Liver (tissue), 9 donors: ENCODE results near the gene GPR22. TPM values are rescaled to one million over a fixed set of nuclear protein-coding genes. Genes with fewer than 3 reads are reported as not detected.

Source experiments
- DNase-seq: peaks from one replicate; pipeline ENCODE4 v3.0.0-alpha.2; 2017; ENCODE audit warnings: low spot score
- H3K27ac ChIP-seq, 2 donors: one replicate each; pipeline ENCODE4 v1.7.0; 2013; ENCODE audit warnings: inconsistent platforms in 2 of 2, low read length in 2 of 2, control low read depth in 1 of 2, low read depth in 1 of 2, mild to moderate bottlenecking in 1 of 2
- H3K27me3 ChIP-seq, 4 donors: one replicate each; pipeline versions ENCODE4 v1.6.1 to v1.7.0; 2013; ENCODE audit warnings: low read length in 3 of 4, inconsistent platforms in 1 of 4, mild to moderate bottlenecking in 1 of 4, moderate library complexity in 1 of 4; ENCODE audit not compliant: control insufficient read depth in 4 of 4, insufficient read depth in 4 of 4
- H3K36me3 ChIP-seq, 4 donors: one replicate each; pipeline versions ENCODE4 v1.6.1 to v1.7.0; 2013; ENCODE audit warnings: low read length in 3 of 4, mild to moderate bottlenecking in 3 of 4, low read depth in 1 of 4, moderate library complexity in 1 of 4; ENCODE audit not compliant: control insufficient read depth in 4 of 4, insufficient read depth in 3 of 4
- H3K4me1 ChIP-seq, 4 donors: one replicate each; pipeline versions ENCODE4 v1.6.1 to v1.7.0; 2013; ENCODE audit warnings: low read length in 3 of 4, mild to moderate bottlenecking in 3 of 4, moderate library complexity in 1 of 4; ENCODE audit not compliant: control insufficient read depth in 4 of 4, insufficient read depth in 4 of 4
- H3K4me3 ChIP-seq, 3 donors: one replicate each; pipeline versions ENCODE4 v1.6.1 to v1.7.0; 2013; ENCODE audit warnings: low read length in 3 of 3, control low read depth in 1 of 3, low read depth in 1 of 3, mild to moderate bottlenecking in 1 of 3
- H3K9ac ChIP-seq, 2 donors: one replicate each; pipeline ENCODE4 v1.7.0; 2013; ENCODE audit warnings: low read length in 2 of 2, mild to moderate bottlenecking in 2 of 2, moderate library complexity in 2 of 2, control low read depth in 1 of 2, low read depth in 1 of 2
- H3K9me3 ChIP-seq, 4 donors: one replicate each; pipeline versions ENCODE4 v1.6.1 to v1.7.0; 2013; ENCODE audit warnings: low read length in 3 of 4; ENCODE audit not compliant: control insufficient read depth in 4 of 4
- EGR1 ChIP-seq, 2 donors: IDR thresholded peaks; 2 replicates each; pipeline ENCODE4 v1.6.1; 2016 to 2018; ENCODE audit warnings: antibody characterized with exemption in 2 of 2, low read depth in 2 of 2
- FOXA1 ChIP-seq: IDR thresholded peaks from 2 replicates; pipeline ENCODE4 v1.6.1; 2016; ENCODE audit warnings: antibody characterized with exemption
- FOXA2 ChIP-seq: IDR thresholded peaks from 2 replicates; pipeline ENCODE4 v1.6.1; 2016; ENCODE audit warnings: antibody characterized with exemption
- GABPA ChIP-seq, 2 donors: IDR thresholded peaks in 1 of 2; conservative IDR thresholded peaks in 1 of 2; 2 replicates each; pipeline ENCODE4 v1.6.1; 2016; ENCODE audit warnings: antibody characterized with exemption in 2 of 2, mild to moderate bottlenecking in 1 of 2, moderate library complexity in 1 of 2
- HNF4A ChIP-seq, 2 donors: conservative IDR thresholded peaks; 2 replicates each; pipeline ENCODE4 v1.6.1; 2016; ENCODE audit warnings: antibody characterized with exemption in 2 of 2, mild to moderate bottlenecking in 2 of 2
- HNF4G ChIP-seq: IDR thresholded peaks from 2 replicates; pipeline ENCODE4 v1.6.1; 2016; ENCODE audit warnings: antibody characterized with exemption
- JUND ChIP-seq, 2 donors: IDR thresholded peaks; 2 replicates each; pipeline ENCODE4 v1.6.1; 2016; ENCODE audit warnings: antibody characterized with exemption in 2 of 2
- NR2F2 ChIP-seq: IDR thresholded peaks from 2 replicates; pipeline ENCODE4 v1.6.1; 2016; ENCODE audit warnings: antibody characterized with exemption
- RAD21 ChIP-seq, 2 donors: IDR thresholded peaks; 2 replicates each; pipeline ENCODE4 v1.6.1; 2016; ENCODE audit warnings: antibody characterized with exemption in 2 of 2, mild to moderate bottlenecking in 2 of 2
- RXRA ChIP-seq, 2 donors: IDR thresholded peaks; 2 replicates each; pipeline ENCODE4 v1.6.1; 2017 to 2018; ENCODE audit warnings: antibody characterized with exemption in 2 of 2, mild to moderate bottlenecking in 1 of 2
- SP1 ChIP-seq: IDR thresholded peaks from 2 replicates; pipeline ENCODE4 v1.6.1; 2018; ENCODE audit warnings: antibody characterized with exemption, mild to moderate bottlenecking
- TAF1 ChIP-seq: conservative IDR thresholded peaks from 2 replicates; pipeline ENCODE4 v1.6.1; 2016; ENCODE audit warnings: antibody characterized with exemption, mild to moderate bottlenecking
- WGBS: extraction: QIAGEN DNeasy Blood & Tissue Kit; methylation state at CpG from one replicate; pipeline ENCODE4 v1.1.7; 2013; 5-methylcytosine and 5-hydroxymethylcytosine counted together
- polyA plus RNA-seq, 2 donors: library from polyadenylated mRNA; stranded (reverse) in 1 of 2; unstranded in 1 of 2; fragments of 200-250 nt in 1 of 2; fragments of >200 nt in 1 of 2; fragmentation: Nextera tagmentation in 1 of 2; extraction: Ambion mirVana in 1 of 2; gene quantifications; one replicate each; pipeline versions ENCODE4 v1.2.1 to v1.2.3, GENCODE V29; 2013 to 2015
- total RNA-seq, 2 donors: library from RNA; depleted of rRNA; stranded (reverse); fragments of >200 nt; gene quantifications; one replicate each; pipeline ENCODE4 v1.2.3, GENCODE V29; 2014
- TF ChIP-seq, protein P1 (sequence below): IDR thresholded peaks from 2 replicates; pipeline ENCODE4 v1.6.1; 2016; ENCODE audit warnings: antibody characterized with exemption, mild to moderate bottlenecking
- TF ChIP-seq, protein P2 (sequence below): fragments of 150-350 bp; IDR thresholded peaks from 2 replicates; pipeline ENCODE4 v1.5.1; 2017; ENCODE audit warnings: improper control_type of control experiment, low read depth, low read length; ENCODE audit not compliant: missing input control
- TF ChIP-seq, protein P3 (sequence below): IDR thresholded peaks from 2 replicates; pipeline ENCODE4 v1.6.1; 2016; ENCODE audit warnings: antibody characterized with exemption
- TF ChIP-seq, protein P4 (sequence below): IDR thresholded peaks from 2 replicates; pipeline ENCODE4 v1.6.1; 2016; ENCODE audit warnings: antibody characterized with exemption
- TF ChIP-seq, protein P5 (sequence below): IDR thresholded peaks from 2 replicates; pipeline ENCODE4 v1.6.1; 2016; ENCODE audit warnings: antibody characterized with exemption
- donor health status: healthy.
- donor health status: healthy.
- donor health status: healthy.
- donor health status: healthy.
- donor health status: healthy.

Gene GPR22
- total and polyA plus RNA-seq, 4 donors: 2.1 TPM; not detected in 3

DNA sequence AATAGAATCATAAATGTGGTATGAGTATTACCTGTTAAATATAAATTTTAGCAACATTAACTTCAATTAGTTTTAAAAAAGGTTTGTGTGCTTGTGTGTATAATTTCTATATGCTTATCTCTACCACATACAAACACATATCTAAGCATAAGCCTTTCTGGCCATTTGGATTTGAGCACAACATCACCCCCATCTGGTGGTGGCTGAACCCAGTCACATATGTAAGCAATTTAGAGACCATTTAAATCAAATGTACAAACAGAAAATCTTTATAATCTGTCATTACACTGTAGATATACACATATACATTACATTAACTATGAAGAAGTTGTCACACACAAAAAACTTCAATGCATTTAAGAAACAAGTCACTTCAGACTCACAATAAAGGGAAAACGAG is 31.7 kb downstream of the GPR22 start:
- Histone ChIP-seq H3K4me3 (no peak overlapping the region), H3K27me3 (no peaks in the 10 kb centered on the region), H3K4me1 (peaks cover 0 to 3% (median 1%) of the 10 kb centered on the region in 4 donors), H3K27ac (no peak overlapping the region), H3K9me3 (no peaks in the 10 kb centered on the region), H3K36me3 (no peaks in the 10 kb centered on the region), H3K9ac (no peak overlapping the region)
- no peak for TF ChIP-seq TAF1
- TF ChIP-seq JUND (IDR thresholded peaks at IDR 0.05): no peak
- no peak for TF ChIP-seq EGR1 (IDR thresholded peaks at IDR 0.05; ENCODE audit: low read depth in 2 of 2)
- TF ChIP-seq HNF4G: no peak
- TF ChIP-seq RAD21 (IDR thresholded peaks at IDR 0.05): peak; percentile 48 to 69
- TF ChIP-seq HNF4A (conservative IDR thresholded peaks at IDR 0.05): no peak
- no peak for TF ChIP-seq SP1
- DNase-seq: no peak
- 93% methylated on average over 1 of the region's 1 CpG for WGBS

DNA sequence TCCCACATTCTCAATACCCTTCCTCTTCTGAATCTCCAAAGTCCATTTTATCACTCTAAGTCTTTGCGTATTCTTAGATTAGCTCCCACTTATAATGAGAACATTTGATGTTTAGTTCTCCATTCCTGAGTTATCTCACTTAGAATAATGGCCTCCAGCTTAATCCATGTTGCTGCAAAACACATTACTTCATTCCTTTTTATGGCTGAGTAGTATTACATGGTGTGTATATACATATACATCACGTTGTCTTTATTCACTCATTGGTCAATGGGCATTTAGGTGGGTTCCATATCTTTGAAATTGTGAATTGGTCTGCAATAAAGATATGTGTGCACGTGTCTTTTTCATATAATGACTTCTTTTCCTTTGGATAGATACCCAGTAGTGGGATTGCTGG is 32.3 kb downstream of the GPR22 start:
- 96% methylated on average over 3 of the region's 3 CpGs for WGBS
- no peaks in the 10 kb centered on the region for H3K36me3 ChIP-seq
- no peak overlapping the region for H3K9ac ChIP-seq
- TF ChIP-seq FOXA2 (no peak), TAF1 (no peak), RXRA (IDR thresholded peaks at IDR 0.05) (no peak), SP1 (no peak), HNF4A (conservative IDR thresholded peaks at IDR 0.05) (no peak), HNF4G (no peak), NR2F2 (no peak), EGR1 (IDR thresholded peaks at IDR 0.05; ENCODE audit: low read depth in 2 of 2) (no peak), RAD21 (IDR thresholded peaks at IDR 0.05) (no peak), GABPA (IDR thresholded peaks at IDR 0.05 in 1 of 2, conservative IDR thresholded peaks at IDR 0.05 in 1 of 2) (no peak), FOXA1 (no peak)
- TF ChIP-seq, protein P1, sequence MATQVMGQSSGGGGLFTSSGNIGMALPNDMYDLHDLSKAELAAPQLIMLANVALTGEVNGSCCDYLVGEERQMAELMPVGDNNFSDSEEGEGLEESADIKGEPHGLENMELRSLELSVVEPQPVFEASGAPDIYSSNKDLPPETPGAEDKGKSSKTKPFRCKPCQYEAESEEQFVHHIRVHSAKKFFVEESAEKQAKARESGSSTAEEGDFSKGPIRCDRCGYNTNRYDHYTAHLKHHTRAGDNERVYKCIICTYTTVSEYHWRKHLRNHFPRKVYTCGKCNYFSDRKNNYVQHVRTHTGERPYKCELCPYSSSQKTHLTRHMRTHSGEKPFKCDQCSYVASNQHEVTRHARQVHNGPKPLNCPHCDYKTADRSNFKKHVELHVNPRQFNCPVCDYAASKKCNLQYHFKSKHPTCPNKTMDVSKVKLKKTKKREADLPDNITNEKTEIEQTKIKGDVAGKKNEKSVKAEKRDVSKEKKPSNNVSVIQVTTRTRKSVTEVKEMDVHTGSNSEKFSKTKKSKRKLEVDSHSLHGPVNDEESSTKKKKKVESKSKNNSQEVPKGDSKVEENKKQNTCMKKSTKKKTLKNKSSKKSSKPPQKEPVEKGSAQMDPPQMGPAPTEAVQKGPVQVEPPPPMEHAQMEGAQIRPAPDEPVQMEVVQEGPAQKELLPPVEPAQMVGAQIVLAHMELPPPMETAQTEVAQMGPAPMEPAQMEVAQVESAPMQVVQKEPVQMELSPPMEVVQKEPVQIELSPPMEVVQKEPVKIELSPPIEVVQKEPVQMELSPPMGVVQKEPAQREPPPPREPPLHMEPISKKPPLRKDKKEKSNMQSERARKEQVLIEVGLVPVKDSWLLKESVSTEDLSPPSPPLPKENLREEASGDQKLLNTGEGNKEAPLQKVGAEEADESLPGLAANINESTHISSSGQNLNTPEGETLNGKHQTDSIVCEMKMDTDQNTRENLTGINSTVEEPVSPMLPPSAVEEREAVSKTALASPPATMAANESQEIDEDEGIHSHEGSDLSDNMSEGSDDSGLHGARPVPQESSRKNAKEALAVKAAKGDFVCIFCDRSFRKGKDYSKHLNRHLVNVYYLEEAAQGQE: no peak
- TF ChIP-seq, protein P2, sequence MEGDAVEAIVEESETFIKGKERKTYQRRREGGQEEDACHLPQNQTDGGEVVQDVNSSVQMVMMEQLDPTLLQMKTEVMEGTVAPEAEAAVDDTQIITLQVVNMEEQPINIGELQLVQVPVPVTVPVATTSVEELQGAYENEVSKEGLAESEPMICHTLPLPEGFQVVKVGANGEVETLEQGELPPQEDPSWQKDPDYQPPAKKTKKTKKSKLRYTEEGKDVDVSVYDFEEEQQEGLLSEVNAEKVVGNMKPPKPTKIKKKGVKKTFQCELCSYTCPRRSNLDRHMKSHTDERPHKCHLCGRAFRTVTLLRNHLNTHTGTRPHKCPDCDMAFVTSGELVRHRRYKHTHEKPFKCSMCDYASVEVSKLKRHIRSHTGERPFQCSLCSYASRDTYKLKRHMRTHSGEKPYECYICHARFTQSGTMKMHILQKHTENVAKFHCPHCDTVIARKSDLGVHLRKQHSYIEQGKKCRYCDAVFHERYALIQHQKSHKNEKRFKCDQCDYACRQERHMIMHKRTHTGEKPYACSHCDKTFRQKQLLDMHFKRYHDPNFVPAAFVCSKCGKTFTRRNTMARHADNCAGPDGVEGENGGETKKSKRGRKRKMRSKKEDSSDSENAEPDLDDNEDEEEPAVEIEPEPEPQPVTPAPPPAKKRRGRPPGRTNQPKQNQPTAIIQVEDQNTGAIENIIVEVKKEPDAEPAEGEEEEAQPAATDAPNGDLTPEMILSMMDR: no peak
- TF ChIP-seq, protein P3, sequence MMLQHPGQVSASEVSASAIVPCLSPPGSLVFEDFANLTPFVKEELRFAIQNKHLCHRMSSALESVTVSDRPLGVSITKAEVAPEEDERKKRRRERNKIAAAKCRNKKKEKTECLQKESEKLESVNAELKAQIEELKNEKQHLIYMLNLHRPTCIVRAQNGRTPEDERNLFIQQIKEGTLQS: no peak
- TF ChIP-seq, protein P4, sequence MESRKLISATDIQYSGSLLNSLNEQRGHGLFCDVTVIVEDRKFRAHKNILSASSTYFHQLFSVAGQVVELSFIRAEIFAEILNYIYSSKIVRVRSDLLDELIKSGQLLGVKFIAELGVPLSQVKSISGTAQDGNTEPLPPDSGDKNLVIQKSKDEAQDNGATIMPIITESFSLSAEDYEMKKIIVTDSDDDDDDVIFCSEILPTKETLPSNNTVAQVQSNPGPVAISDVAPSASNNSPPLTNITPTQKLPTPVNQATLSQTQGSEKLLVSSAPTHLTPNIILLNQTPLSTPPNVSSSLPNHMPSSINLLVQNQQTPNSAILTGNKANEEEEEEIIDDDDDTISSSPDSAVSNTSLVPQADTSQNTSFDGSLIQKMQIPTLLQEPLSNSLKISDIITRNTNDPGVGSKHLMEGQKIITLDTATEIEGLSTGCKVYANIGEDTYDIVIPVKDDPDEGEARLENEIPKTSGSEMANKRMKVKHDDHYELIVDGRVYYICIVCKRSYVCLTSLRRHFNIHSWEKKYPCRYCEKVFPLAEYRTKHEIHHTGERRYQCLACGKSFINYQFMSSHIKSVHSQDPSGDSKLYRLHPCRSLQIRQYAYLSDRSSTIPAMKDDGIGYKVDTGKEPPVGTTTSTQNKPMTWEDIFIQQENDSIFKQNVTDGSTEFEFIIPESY: no peak
- TF ChIP-seq, protein P5, sequence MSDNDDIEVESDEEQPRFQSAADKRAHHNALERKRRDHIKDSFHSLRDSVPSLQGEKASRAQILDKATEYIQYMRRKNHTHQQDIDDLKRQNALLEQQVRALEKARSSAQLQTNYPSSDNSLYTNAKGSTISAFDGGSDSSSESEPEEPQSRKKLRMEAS: no peak
- DNase-seq: no peak
- no peaks in the 10 kb centered on the region for H3K9me3 ChIP-seq
- H3K27me3 ChIP-seq: no peaks in the 10 kb centered on the region
- no peak overlapping the region for H3K4me3 ChIP-seq
- no peak overlapping the region for H3K27ac ChIP-seq
- peaks cover 0 to 3% (median 3%) of the 10 kb centered on the region in 4 donors for H3K4me1 ChIP-seq
